ENCODE measurements around the gene PTPRD.

DNA sequence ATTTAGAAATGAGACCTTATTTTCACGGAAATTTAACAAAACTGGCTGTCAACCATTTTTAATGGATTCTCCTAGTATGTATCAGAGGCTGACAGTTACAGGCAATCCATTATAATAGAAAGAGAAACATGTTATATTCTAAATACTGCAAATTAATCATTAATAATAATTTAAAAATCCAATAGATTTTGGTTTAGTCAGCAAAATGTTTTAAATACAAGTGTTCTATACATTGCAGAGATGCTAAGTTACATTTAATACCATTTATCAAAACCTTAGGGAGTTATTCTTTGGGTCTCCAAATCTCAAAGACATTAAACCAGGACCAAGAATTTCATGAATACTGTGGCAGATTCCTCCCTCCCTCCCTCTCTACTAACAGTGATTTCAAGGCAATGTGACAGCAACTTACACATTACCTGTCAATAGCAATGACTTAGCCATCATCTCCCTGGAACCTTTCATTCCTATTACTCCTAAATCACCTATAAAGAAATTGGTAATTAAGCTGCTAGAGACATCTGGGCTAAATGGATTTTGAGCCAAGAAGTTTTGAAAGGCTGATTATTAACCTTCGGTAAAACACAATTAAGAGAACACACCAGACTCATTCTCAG, 2044.7 kb downstream of the PTPRD start:
- TF ChIP-seq POLR2A (IDR thresholded peaks at IDR 0.05), result no peak
- TF ChIP-seq, protein P1, sequence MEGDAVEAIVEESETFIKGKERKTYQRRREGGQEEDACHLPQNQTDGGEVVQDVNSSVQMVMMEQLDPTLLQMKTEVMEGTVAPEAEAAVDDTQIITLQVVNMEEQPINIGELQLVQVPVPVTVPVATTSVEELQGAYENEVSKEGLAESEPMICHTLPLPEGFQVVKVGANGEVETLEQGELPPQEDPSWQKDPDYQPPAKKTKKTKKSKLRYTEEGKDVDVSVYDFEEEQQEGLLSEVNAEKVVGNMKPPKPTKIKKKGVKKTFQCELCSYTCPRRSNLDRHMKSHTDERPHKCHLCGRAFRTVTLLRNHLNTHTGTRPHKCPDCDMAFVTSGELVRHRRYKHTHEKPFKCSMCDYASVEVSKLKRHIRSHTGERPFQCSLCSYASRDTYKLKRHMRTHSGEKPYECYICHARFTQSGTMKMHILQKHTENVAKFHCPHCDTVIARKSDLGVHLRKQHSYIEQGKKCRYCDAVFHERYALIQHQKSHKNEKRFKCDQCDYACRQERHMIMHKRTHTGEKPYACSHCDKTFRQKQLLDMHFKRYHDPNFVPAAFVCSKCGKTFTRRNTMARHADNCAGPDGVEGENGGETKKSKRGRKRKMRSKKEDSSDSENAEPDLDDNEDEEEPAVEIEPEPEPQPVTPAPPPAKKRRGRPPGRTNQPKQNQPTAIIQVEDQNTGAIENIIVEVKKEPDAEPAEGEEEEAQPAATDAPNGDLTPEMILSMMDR (IDR thresholded peaks at IDR 0.05), result no peak

All from ovary (tissue), 3 donors.